ENCODE results near the gene CACNA1A. TPM values are rescaled to one million over a fixed set of nuclear protein-coding genes. Genes with fewer than 3 reads are reported as not detected.
A peak's percentile ranks its signal among the peaks of the same experiment; 100 is the strongest.

Gene CACNA1A
- total and polyA plus RNA-seq, 2 of the 4 experiments (the other 2 are of a cell fraction) = 5.9 to 15.0 TPM

DNA sequence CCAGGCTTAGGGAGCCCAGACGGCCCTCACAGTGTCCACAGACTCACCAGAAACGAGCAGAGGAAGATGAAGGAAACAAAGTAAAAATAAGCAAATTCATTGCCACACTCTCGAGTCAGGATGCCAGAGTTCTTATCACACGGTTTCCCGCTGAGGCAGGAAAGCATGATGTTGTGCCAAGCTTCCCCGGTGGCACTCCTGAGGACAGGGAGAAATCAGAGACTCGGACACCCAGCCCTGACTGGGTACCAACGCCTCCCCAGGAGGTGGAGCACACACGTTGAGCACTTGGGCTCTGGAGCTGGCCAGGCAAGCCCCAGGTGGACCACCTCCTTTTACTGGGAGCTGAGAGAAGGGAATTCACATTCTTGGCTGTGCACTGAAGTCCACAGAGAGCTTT, 274.6 kb downstream of the CACNA1A start:
- H3K9ac ChIP-seq (ENCODE audit: low read depth, low read length) = no peak overlapping the region
- intact Hi-C loops (cut with micrococcal nuclease) = no loop called here
- no peak overlapping the region for H3K4me3 ChIP-seq (ENCODE audit: insufficient read depth, low read depth, low read length)
- ChIA-PET CTCF (no interaction called here), POLR2A (ENCODE audit: unreplicated experiment) (no interaction called here)
- no peak overlapping the region for H2BK15ac ChIP-seq (ENCODE audit: low read depth, low read length)
- peaks cover 2% of the 10 kb centered on the region; the same call in 1 of the 2 replicates for H3K4me1 ChIP-seq (ENCODE audit: control insufficient read depth, insufficient read depth, low read length)
- in situ Hi-C loops (cut with MboI; ENCODE audit: low sequenced_read_pairs) = no loop called here
- H3K4me2 ChIP-seq (ENCODE audit: low read depth, low read length) = no peak overlapping the region
- no peak overlapping the region for H3K56ac ChIP-seq (ENCODE audit: extremely low read depth, insufficient read depth, low read length)
- H4K20me1 ChIP-seq (ENCODE audit: insufficient read depth, low read length) = no peaks in the 10 kb centered on the region
- DNase-seq (no peak), ATAC-seq (ENCODE audit: low read depth) (no peak; the same call in 1 of the 2 replicates)
- no peak overlapping the region for H3K23ac ChIP-seq (ENCODE audit: low read depth, low read length)
- H4K5ac ChIP-seq (ENCODE audit: low read depth, low read length) = no peak overlapping the region
- dilution Hi-C loops (cut with HindIII; ENCODE audit: low sequenced_read_pairs, unreplicated experiment) = no loop called here
- H3K18ac ChIP-seq (ENCODE audit: low read depth, low read length) = no peak overlapping the region
- H3K79me1 ChIP-seq (ENCODE audit: low read depth in 1 of 2, low read length in 2 of 2) = no peaks in the 10 kb centered on the region
- H2BK20ac ChIP-seq (ENCODE audit: low read depth, low read length) = no peak overlapping the region
- peak overlapping the region; percentile 34 for H2AFZ ChIP-seq (replicated peaks; ENCODE audit: low read length, poor library complexity)
- no peak overlapping the region for H3K4ac ChIP-seq (ENCODE audit: low read depth, low read length)
- no peak overlapping the region for H2BK5ac ChIP-seq (ENCODE audit: low read depth, low read length, poor library complexity, severe bottlenecking)
- no peaks in the 10 kb centered on the region for H3K9me1 ChIP-seq (ENCODE audit: insufficient read depth, low read length)
- no peak overlapping the region for H4K8ac ChIP-seq (ENCODE audit: low read depth in 2 of 2, low read length in 2 of 2)
- WGBS, 2 experiments (ENCODE audit: extremely low coverage in 2 of 2, insufficient read length in 1 of 2) = 36% methylated on average over 5 of the region's 9 CpGs; no CpG with 5 or more reads in 1 of the 2 experiments
- TF ChIP-seq RAD21 (IDR thresholded peaks at IDR 0.05; ENCODE audit: low read length) (no peak), MXI1 (IDR thresholded peaks at IDR 0.05; ENCODE audit: borderline replicate concordance, low read depth, low read length) (no peak), RFX5 (IDR thresholded peaks at IDR 0.05; ENCODE audit: low read depth, low read length) (no peak), SMC3 (IDR thresholded peaks at IDR 0.05; ENCODE audit: low read depth, low read length) (no peak), RCOR1 (IDR thresholded peaks at IDR 0.05; ENCODE audit: insufficient replicate concordance, low read length) (no peak)
- TF ChIP-seq, protein P1, sequence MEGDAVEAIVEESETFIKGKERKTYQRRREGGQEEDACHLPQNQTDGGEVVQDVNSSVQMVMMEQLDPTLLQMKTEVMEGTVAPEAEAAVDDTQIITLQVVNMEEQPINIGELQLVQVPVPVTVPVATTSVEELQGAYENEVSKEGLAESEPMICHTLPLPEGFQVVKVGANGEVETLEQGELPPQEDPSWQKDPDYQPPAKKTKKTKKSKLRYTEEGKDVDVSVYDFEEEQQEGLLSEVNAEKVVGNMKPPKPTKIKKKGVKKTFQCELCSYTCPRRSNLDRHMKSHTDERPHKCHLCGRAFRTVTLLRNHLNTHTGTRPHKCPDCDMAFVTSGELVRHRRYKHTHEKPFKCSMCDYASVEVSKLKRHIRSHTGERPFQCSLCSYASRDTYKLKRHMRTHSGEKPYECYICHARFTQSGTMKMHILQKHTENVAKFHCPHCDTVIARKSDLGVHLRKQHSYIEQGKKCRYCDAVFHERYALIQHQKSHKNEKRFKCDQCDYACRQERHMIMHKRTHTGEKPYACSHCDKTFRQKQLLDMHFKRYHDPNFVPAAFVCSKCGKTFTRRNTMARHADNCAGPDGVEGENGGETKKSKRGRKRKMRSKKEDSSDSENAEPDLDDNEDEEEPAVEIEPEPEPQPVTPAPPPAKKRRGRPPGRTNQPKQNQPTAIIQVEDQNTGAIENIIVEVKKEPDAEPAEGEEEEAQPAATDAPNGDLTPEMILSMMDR (conservative IDR thresholded peaks at IDR 0.05; ENCODE audit: low read depth, low read length) = no peak
- no peak overlapping the region for H2BK120ac ChIP-seq (ENCODE audit: low read depth, low read length)
- peaks cover 5% of the 10 kb centered on the region; the same call in 1 of the 2 replicates for H3K36me3 ChIP-seq (ENCODE audit: control insufficient read depth, insufficient read depth, low read length)
- H3K9me3 ChIP-seq (ENCODE audit: control insufficient read depth, insufficient read depth, low read length) = peaks cover 6% of the 10 kb centered on the region
- no peak overlapping the region for H3K27ac ChIP-seq (ENCODE audit: insufficient read depth, low read length)
- no peak overlapping the region for H3K14ac ChIP-seq (replicated peaks; ENCODE audit: low read depth, low read length)
- BruUV-seq (replicated peaks) = no TSS peak
- H2AK5ac ChIP-seq (ENCODE audit: low read depth, low read length) = no peak overlapping the region
- H2AK9ac ChIP-seq (replicated peaks; ENCODE audit: low read depth, low read length, poor library complexity) = no peak overlapping the region
- peaks cover 17% of the 10 kb centered on the region for H3K27me3 ChIP-seq (ENCODE audit: control insufficient read depth, insufficient read depth, low read length)
- H4K91ac ChIP-seq (ENCODE audit: insufficient read depth, low read depth, low read length) = no peak overlapping the region

Measured in IMR-90 (cell line).